ENCODE results near the gene TTC7B.

TTC7B gene

DNA sequence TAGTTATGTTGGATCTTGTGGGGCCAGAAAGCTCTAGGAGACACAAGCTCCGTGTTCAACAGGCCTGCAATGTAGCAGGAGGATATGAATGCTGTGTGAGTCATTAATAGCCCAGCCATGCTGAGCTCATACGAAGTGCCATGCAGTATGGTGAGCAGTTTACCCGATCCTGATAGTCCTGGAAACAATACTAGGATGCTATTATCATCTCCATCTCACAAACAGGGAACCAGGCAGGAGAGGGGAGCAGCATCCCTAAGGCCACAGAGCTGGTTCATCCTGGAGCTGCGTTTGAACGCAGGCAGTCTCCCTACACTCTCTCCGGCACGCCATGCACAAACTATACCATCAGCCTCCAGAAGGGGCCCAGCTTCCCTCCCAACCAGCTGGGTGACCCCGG is 20.5 kb downstream of the TTC7B start:
- TF ChIP-seq, protein P1, sequence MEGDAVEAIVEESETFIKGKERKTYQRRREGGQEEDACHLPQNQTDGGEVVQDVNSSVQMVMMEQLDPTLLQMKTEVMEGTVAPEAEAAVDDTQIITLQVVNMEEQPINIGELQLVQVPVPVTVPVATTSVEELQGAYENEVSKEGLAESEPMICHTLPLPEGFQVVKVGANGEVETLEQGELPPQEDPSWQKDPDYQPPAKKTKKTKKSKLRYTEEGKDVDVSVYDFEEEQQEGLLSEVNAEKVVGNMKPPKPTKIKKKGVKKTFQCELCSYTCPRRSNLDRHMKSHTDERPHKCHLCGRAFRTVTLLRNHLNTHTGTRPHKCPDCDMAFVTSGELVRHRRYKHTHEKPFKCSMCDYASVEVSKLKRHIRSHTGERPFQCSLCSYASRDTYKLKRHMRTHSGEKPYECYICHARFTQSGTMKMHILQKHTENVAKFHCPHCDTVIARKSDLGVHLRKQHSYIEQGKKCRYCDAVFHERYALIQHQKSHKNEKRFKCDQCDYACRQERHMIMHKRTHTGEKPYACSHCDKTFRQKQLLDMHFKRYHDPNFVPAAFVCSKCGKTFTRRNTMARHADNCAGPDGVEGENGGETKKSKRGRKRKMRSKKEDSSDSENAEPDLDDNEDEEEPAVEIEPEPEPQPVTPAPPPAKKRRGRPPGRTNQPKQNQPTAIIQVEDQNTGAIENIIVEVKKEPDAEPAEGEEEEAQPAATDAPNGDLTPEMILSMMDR (IDR thresholded peaks at IDR 0.05; ENCODE audit: unreplicated experiment in 3 of 3), result no peak
- Mint-ChIP-seq H3K4me1 (no peaks in the 10 kb centered on the region), H3K27me3 (ENCODE audit: low read depth) (no peaks in the 10 kb centered on the region), H3K27ac (no peak overlapping the region), H3K4me3 (no peak overlapping the region), H3K36me3 (ENCODE audit: low read depth) (peaks cover 13% of the 10 kb centered on the region), H3K9me3 (no peaks in the 10 kb centered on the region)

DNA sequence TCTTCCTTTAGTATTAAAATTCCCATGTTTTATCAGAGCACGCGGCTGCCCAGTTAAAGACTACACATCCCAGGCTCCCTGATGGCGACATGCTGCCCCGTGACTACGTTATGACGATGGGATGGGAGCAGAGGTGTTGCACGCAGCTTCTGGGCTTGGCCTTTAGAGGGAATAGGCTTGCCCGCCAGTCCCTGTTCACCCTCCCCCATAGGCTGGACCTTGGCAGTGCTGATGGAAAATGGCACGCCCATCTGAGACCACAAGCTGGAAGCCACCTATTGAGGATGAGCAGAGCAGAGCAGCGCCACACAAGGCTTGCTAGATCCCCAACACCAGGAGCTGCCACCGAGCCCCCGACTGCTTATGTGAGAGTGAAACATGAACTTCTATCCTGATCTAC is 24.7 kb downstream of the TTC7B start:
- no peaks in the 10 kb centered on the region for H3K27me3 Mint-ChIP-seq (ENCODE audit: low read depth)
- no peak overlapping the region for H3K4me3 Mint-ChIP-seq
- TF ChIP-seq, protein P1 (IDR thresholded peaks at IDR 0.05; ENCODE audit: unreplicated experiment in 3 of 3), result no peak
- H3K9me3 Mint-ChIP-seq, result no peaks in the 10 kb centered on the region
- H3K36me3 Mint-ChIP-seq (ENCODE audit: low read depth), result no peaks in the 10 kb centered on the region
- no peaks in the 10 kb centered on the region for H3K4me1 Mint-ChIP-seq
- no peak overlapping the region for H3K27ac Mint-ChIP-seq

DNA sequence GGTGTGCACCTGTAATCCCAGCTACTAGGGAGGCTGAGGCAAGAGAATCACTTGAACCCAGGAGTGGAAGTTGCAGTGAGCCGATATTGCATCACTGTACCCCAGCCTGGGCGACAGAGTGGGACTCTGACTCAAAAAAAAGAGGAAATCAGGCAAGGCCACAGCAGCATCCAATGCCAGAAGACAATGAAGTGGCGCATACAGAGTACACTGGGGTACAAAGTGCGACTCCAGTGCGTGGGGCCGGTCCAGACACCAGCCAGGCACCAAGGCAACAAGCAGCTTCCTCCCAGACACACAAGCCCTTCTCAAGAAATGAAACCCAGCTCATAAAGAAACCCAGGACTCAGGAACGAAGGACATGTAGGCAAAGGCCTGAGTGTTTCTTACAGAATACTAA is 28.2 kb downstream of the TTC7B start:
- peaks cover 13% of the 10 kb centered on the region for H3K36me3 Mint-ChIP-seq (ENCODE audit: low read depth)
- no peaks in the 10 kb centered on the region for H3K9me3 Mint-ChIP-seq
- H3K4me3 Mint-ChIP-seq, result no peak overlapping the region
- no peak overlapping the region for H3K27ac Mint-ChIP-seq
- no peaks in the 10 kb centered on the region for H3K4me1 Mint-ChIP-seq
- no peaks in the 10 kb centered on the region for H3K27me3 Mint-ChIP-seq (ENCODE audit: low read depth)
- TF ChIP-seq, protein P1 (IDR thresholded peaks at IDR 0.05; ENCODE audit: unreplicated experiment in 3 of 3), result no peak

DNA sequence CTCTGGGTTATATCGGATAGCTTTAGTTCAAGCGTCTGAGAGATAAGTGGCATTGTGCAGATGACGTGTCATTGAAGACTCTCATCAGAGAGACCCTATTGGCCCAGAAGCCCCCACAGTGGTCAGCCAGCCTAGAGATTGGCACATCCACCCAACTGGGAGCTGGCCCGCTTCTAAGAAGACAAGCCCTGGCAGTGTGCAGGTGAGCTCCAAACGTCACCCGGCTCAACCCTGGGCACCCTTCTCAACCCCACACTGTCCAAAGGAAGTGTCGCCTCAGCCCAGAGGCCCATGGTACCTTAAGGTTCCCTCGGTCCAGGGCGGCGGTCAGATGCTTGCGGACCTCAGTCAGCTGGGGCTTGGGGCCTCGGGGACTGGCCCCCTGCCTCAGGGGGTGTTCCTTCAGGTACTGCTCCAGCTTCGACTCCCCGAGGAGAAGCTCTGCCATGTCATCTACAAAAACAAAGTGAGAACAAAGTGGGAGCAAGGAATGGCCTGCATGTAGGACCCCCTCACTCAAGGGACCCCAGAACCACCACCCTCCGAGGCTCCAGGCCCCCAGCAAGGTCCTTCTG is 30.3 kb downstream of the TTC7B start:
- H3K27me3 Mint-ChIP-seq (ENCODE audit: low read depth), result no peaks in the 10 kb centered on the region
- no peaks in the 10 kb centered on the region for H3K9me3 Mint-ChIP-seq
- TF ChIP-seq, protein P1 (IDR thresholded peaks at IDR 0.05; ENCODE audit: unreplicated experiment in 3 of 3), result no peak
- H3K4me3 Mint-ChIP-seq, result no peak overlapping the region
- H3K36me3 Mint-ChIP-seq (ENCODE audit: low read depth), result peaks cover 24% of the 10 kb centered on the region
- H3K4me1 Mint-ChIP-seq, result no peaks in the 10 kb centered on the region
- H3K27ac Mint-ChIP-seq, result no peak overlapping the region

DNA sequence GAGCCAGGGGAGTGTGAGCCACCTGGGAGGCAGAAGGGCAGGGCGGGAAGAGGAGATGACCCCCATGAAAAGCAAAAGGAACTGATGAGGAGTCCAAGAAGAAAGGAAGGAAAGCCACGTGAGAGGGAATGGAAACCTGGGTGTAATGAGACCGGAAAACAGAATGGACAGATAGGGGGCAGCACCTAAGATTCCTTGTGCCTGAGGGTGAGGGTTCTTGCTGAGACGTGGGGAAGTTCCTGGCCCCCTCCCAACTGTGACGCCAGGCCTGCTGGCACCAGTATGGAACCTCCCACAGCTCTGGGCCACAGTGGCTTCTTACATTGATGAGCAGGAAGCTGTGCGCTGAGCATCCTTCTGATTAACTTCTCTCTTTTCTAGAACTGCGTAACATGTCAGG is 30.8 kb downstream of the TTC7B start:
- no peaks in the 10 kb centered on the region for H3K4me1 Mint-ChIP-seq
- H3K4me3 Mint-ChIP-seq, result no peak overlapping the region
- TF ChIP-seq, protein P1 (IDR thresholded peaks at IDR 0.05; ENCODE audit: unreplicated experiment in 3 of 3), result no peak
- no peaks in the 10 kb centered on the region for H3K9me3 Mint-ChIP-seq
- H3K27me3 Mint-ChIP-seq (ENCODE audit: low read depth), result no peaks in the 10 kb centered on the region
- peaks cover 29% of the 10 kb centered on the region for H3K36me3 Mint-ChIP-seq (ENCODE audit: low read depth)
- H3K27ac Mint-ChIP-seq, result no peak overlapping the region

DNA sequence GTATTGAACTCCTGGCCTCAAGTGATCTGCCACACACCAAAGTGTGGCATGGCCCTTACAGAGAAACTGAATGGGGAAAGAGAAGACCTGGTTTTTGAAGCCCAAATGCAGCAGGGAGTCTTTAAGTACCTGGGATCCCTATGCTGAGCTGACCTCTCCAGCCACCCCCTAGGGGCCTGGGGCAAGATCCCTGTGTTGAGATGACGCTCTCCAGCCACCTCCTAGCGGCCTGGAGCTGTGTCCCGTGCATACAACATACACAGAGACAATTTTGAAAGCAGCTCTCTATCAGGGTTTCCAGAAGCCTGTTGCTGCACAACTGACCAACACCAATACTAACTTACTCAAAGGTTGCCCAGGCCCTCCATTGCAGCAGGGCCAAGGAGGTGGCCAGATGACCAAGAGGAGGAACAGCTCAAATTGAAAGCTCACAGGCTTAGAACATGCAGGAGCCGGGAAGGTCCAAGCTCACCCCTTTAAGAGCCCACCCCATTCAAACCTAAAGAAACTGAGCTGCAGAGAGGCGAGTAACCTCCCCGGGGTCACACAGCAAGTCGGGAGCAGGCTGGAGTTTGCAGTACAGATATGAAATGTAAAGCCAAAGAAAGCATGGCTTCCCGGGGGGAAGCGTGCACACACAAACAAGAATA is 31.5 kb downstream of the TTC7B start:
- H3K27ac Mint-ChIP-seq, result no peak overlapping the region
- no peaks in the 10 kb centered on the region for H3K27me3 Mint-ChIP-seq (ENCODE audit: low read depth)
- H3K4me3 Mint-ChIP-seq, result no peak overlapping the region
- H3K36me3 Mint-ChIP-seq (ENCODE audit: low read depth), result peaks cover 35% of the 10 kb centered on the region
- no peaks in the 10 kb centered on the region for H3K4me1 Mint-ChIP-seq
- no peaks in the 10 kb centered on the region for H3K9me3 Mint-ChIP-seq
- TF ChIP-seq, protein P1 (IDR thresholded peaks at IDR 0.05; ENCODE audit: unreplicated experiment in 3 of 3), result no peak

Data from nephron (organoid).